T-helper 2 cell treated with Interferon-gamma antibody and Interleukin-4, amounts not matched to agents 5 μg/mL and 100 μg/mL, for 36 hours (primary cell): Measurements from ENCODE around the gene PNPLA5.

Source experiments
- DNase-seq: peaks from one replicate; pipeline ENCODE4 v3.0.0; 2021; ENCODE audit warnings: low spot score
- H3K27ac Mint-ChIP-seq: one replicate; pipeline ENCODE4 v1.8.0; 2021; ENCODE audit warnings: mild to moderate bottlenecking, mixed read lengths
- H3K27me3 Mint-ChIP-seq: one replicate; pipeline ENCODE4 v1.8.0; 2021; ENCODE audit warnings: low read depth, mixed read lengths
- H3K36me3 Mint-ChIP-seq: one replicate; pipeline ENCODE4 v1.8.0; 2021; ENCODE audit warnings: low read depth, mixed read lengths
- H3K4me1 Mint-ChIP-seq: one replicate; pipeline ENCODE4 v1.8.0; 2021; ENCODE audit warnings: low read depth, mixed read lengths
- H3K4me3 Mint-ChIP-seq: one replicate; pipeline ENCODE4 v1.8.0; 2022; ENCODE audit warnings: mild to moderate bottlenecking, moderate library complexity, mixed read lengths
- H3K9me3 Mint-ChIP-seq: one replicate; pipeline ENCODE4 v1.8.0; 2021; ENCODE audit warnings: mixed read lengths

Gene PNPLA5, protein sequence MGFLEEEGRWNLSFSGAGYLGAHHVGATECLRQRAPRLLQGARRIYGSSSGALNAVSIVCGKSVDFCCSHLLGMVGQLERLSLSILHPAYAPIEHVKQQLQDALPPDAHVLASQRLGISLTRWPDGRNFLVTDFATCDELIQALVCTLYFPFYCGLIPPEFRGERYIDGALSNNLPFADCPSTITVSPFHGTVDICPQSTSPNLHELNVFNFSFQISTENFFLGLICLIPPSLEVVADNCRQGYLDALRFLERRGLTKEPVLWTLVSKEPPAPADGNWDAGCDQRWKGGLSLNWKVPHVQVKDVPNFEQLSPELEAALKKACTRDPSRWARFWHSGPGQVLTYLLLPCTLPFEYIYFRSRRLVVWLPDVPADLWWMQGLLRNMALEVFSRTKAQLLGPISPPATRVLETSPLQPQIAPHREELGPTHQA

GRCh38 chr22:43891360-43892182 is at the start of gene PNPLA5:
Gene PNPLA5, minus strand, starts transcription at chr22:43892013. Its CDS starts 133 bp downstream, at chr22:43891880.
- DNase-seq = peak; percentile 19
- no peak within 1 kb of the TSS for H3K4me3 Mint-ChIP-seq
- H3K9me3 Mint-ChIP-seq = no peaks in the 10 kb centered on the region
- no peaks in the 10 kb centered on the region for H3K4me1 Mint-ChIP-seq
- peaks cover 33% of the 10 kb centered on the region for H3K27me3 Mint-ChIP-seq
- no peak within 1 kb of the TSS for H3K27ac Mint-ChIP-seq
- no peaks in the 10 kb centered on the region for H3K36me3 Mint-ChIP-seq

GRCh38 chr22:43941449-43941848 is 49.6 kb upstream of the PNPLA5 start:
- no peak for DNase-seq
- Mint-ChIP-seq H3K27ac (no peak overlapping the region), H3K4me3 (no peak overlapping the region), H3K9me3 (no peaks in the 10 kb centered on the region), H3K27me3 (peaks cover 2% of the 10 kb centered on the region), H3K36me3 (no peaks in the 10 kb centered on the region), H3K4me1 (no peaks in the 10 kb centered on the region)

GRCh38 chr22:43931771-43932170 is 40.0 kb upstream of the PNPLA5 start:
- no peaks in the 10 kb centered on the region for H3K36me3 Mint-ChIP-seq
- no peak overlapping the region for H3K27ac Mint-ChIP-seq
- H3K9me3 Mint-ChIP-seq = no peaks in the 10 kb centered on the region

DNA sequence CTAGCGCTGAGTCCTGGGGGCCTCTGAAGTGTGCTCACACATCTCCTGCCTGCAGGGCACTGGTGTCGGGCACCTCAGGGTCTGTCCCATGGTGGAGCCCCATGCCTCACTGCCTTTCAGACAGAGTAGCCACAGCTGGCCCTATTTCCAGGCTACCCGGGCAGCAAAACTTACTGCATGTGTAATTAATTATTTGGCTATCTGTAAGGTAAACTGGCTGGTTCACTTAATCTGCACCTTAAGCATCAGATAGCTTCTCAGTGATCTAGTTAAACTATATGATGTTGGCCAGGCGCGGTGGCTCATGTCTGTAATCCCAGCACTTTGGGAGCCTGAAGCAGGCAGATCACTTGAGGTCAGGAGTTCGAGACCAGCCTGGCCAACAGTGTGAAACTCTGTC is 37.1 kb upstream of the PNPLA5 start:
- Mint-ChIP-seq H3K4me1 (no peaks in the 10 kb centered on the region), H3K27me3 (peaks cover 14% of the 10 kb centered on the region), H3K9me3 (no peaks in the 10 kb centered on the region)

More at GRCh38 chr22:43931771-43932170, 40.0 kb upstream of the PNPLA5 start:
- Mint-ChIP-seq H3K4me1 (no peaks in the 10 kb centered on the region), H3K4me3 (no peak overlapping the region), H3K27me3 (peaks cover 3% of the 10 kb centered on the region)
- no peak for DNase-seq

DNA sequence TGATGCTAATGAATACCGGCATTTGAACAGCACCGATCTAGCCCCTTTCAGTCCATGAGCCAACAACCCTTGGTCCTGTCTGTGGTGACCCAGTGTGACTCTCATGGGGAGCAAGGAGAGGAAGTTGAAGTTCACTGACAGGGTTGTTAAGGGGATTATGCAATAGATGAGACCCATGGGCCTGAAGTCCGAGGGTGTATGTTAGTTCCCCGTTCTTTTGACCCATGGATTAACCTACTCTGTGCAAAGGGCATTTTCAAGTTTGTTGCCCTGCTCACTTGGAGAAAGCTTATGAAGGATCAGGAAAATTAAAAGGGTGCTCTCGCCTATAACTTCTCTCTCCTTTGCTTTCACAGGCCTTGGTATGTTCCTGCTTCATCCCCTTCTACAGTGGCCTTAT is 36.7 kb upstream of the PNPLA5 start:
- Mint-ChIP-seq H3K4me3 (no peak overlapping the region), H3K36me3 (no peaks in the 10 kb centered on the region), H3K4me1 (no peaks in the 10 kb centered on the region), H3K9me3 (no peaks in the 10 kb centered on the region), H3K27me3 (peaks cover 14% of the 10 kb centered on the region), H3K27ac (no peak overlapping the region)
- no peak for DNase-seq

More for the DNA sequence above, 37.1 kb upstream of the PNPLA5 start:
- no peak overlapping the region for H3K4me3 Mint-ChIP-seq
- DNase-seq = no peak
- H3K27ac Mint-ChIP-seq = no peak overlapping the region
- H3K36me3 Mint-ChIP-seq = no peaks in the 10 kb centered on the region

GRCh38 chr22:43926349-43926710 is 34.5 kb upstream of the PNPLA5 start:
- no peak overlapping the region for H3K4me3 Mint-ChIP-seq
- no peaks in the 10 kb centered on the region for H3K9me3 Mint-ChIP-seq
- DNase-seq = no peak
- peaks cover 22% of the 10 kb centered on the region for H3K27me3 Mint-ChIP-seq
- peaks cover 4% of the 10 kb centered on the region for H3K4me1 Mint-ChIP-seq
- no peaks in the 10 kb centered on the region for H3K36me3 Mint-ChIP-seq
- H3K27ac Mint-ChIP-seq = no peak overlapping the region

GRCh38 chr22:43925433-43926348 is 33.9 kb upstream of the PNPLA5 start:
- H3K4me1 Mint-ChIP-seq = peaks cover 4% of the 10 kb centered on the region
- no peaks in the 10 kb centered on the region for H3K9me3 Mint-ChIP-seq
- peaks cover 24% of the 10 kb centered on the region for H3K27me3 Mint-ChIP-seq
- H3K4me3 Mint-ChIP-seq = no peak overlapping the region
- no peak overlapping the region for H3K27ac Mint-ChIP-seq
- no peaks in the 10 kb centered on the region for H3K36me3 Mint-ChIP-seq
- no peak for DNase-seq

DNA sequence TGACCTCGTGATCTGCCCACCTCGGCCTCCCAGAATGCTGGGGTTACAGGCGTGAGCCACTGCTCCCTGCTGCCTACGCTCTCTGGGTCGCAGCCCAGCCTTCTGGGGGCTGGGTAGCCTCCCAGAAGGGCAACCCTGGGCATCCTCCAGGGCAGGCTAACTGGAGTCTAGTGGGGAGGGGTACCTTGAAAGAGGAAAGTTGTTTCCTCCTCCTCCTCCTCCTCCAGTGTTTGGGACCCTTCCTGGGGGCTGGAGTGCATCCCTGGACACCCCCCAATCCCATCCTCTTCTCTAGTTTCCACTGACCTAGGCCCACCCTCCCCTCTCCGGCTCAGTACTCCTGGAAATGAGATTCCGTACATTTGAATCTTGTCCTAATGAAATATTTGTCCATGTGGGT is 33.1 kb upstream of the PNPLA5 start:
- H3K36me3 Mint-ChIP-seq = no peaks in the 10 kb centered on the region
- no peaks in the 10 kb centered on the region for H3K9me3 Mint-ChIP-seq
- peak overlapping the region; percentile 57 for H3K4me3 Mint-ChIP-seq
- no peak overlapping the region for H3K27ac Mint-ChIP-seq
- H3K27me3 Mint-ChIP-seq = peaks cover 25% of the 10 kb centered on the region
- no peak for DNase-seq
- H3K4me1 Mint-ChIP-seq = peaks cover 4% of the 10 kb centered on the region

DNA sequence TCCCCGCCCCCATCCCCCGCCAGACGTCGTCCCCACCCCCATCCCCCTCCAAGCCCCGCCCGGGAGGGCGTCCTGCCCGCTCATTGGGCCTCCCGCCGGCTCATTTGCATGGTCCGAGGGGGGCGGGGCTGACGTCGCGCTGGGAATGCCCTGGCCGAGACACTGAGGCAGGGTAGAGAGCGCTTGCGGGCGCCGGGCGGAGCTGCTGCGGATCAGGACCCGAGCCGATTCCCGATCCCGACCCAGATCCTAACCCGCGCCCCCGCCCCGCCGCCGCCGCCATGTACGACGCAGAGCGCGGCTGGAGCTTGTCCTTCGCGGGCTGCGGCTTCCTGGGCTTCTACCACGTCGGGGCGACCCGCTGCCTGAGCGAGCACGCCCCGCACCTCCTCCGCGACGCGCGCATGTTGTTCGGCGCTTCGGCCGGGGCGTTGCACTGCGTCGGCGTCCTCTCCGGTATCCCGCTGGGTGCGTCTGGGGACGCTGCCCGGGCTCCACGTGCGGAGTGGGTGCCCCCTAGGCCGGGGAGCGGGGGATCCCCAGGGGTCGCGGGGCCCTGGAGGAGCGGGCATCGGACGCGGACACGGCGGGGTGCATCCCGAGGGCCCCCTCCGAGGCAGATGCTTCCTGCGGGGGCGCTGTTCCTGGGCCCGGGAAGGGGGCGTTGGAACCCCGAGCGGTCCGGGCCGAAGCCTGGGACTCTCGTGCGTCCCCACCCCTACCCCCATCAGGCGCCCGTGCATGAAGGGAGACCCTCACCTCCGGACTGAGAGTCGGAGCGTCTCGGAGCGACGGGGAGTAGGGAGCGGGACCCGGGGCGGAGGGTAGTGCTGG is 32.0 kb upstream of the PNPLA5 start, which contains the start of gene PNPLA3:
PNPLA3 (plus strand) TSS at position 175 of the 834 bp plus-strand sequence; CDS start at position 282, 107 bp downstream.
- H3K27me3 Mint-ChIP-seq = peaks cover 27% of the 10 kb centered on the region
- peak; percentile 82 for DNase-seq
- peak within 1 kb of the TSS; percentile 92 for H3K4me3 Mint-ChIP-seq
- H3K9me3 Mint-ChIP-seq = no peaks in the 10 kb centered on the region
- H3K27ac Mint-ChIP-seq = peak within 1 kb of the TSS; percentile 85
- H3K4me1 Mint-ChIP-seq = peaks cover 4% of the 10 kb centered on the region
- no peaks in the 10 kb centered on the region for H3K36me3 Mint-ChIP-seq

DNA sequence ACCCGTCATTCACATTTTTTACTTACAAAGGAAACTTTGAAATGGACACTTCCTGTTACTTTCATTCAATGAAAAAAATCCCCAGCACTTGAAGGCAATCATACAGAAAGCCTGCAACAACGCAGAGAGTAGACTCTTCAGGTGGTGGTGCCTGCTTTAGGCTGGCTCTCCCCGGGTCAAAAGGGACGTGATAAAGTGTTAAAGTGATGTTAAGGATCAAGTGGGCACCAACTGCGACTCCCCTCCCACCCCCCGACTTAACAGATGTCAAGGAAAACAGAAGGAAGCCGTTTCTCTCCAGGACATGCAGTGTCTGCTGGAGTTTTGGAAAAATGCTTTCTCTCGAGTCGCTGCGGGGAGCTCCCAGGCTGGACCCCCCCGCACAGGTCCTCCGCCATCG is 31.4 kb upstream of the PNPLA5 start:
- Mint-ChIP-seq H3K4me1 (peaks cover 4% of the 10 kb centered on the region), H3K9me3 (no peaks in the 10 kb centered on the region), H3K27ac (peak overlapping the region; percentile 85), H3K4me3 (peak overlapping the region; percentile 92), H3K36me3 (no peaks in the 10 kb centered on the region), H3K27me3 (peaks cover 30% of the 10 kb centered on the region)
- no peak for DNase-seq

GRCh38 chr22:43922123-43922522 is 30.3 kb upstream of the PNPLA5 start:
- Mint-ChIP-seq H3K36me3 (no peaks in the 10 kb centered on the region), H3K27ac (no peak overlapping the region), H3K27me3 (peaks cover 27% of the 10 kb centered on the region), H3K9me3 (no peaks in the 10 kb centered on the region), H3K4me3 (no peak overlapping the region), H3K4me1 (peaks cover 4% of the 10 kb centered on the region)
- no peak for DNase-seq

DNA sequence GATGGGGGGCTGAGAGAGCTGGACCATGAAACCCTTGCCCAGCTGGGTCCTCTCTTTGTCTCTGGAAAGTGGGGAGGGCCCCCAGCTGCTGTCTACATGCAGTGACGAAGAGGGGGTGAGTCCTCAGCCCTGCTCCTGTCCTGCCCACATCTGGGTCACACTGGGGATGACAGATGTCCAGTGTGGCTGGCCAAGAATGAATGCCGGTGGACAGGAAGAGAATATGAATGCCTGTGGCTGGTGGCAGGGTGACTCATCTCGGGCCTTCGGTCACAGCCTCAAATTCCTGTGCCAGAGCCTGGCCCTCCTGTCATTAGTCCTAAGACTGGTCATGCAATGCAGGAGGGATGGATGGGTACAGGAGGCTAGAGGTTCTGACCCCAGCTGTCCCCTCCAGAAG is 29.6 kb upstream of the PNPLA5 start:
- Mint-ChIP-seq H3K4me3 (no peak overlapping the region), H3K27ac (no peak overlapping the region), H3K27me3 (peaks cover 27% of the 10 kb centered on the region), H3K9me3 (no peaks in the 10 kb centered on the region), H3K36me3 (no peaks in the 10 kb centered on the region), H3K4me1 (peaks cover 4% of the 10 kb centered on the region)
- no peak for DNase-seq
